Body of pancreas (tissue), 4 donors: ENCODE data around the gene TENM4. TPM values are rescaled to one million over a fixed set of nuclear protein-coding genes. Genes with fewer than 3 reads are reported as not detected.

ENCODE experiments used
- ATAC-seq: fragments of 150-250 bp; one replicate; pipeline ENCODE4 v1.9.1; 2016
- DNase-seq, 4 donors: peaks; one replicate each; pipeline ENCODE4 v3.0.0-alpha.2; 2019
- H3K27ac ChIP-seq, 4 donors: fragments of 200-600 bp; sonication (generic); 1 replicate in 3 of 4; 2 replicates in 1 of 4; pipeline versions ENCODE4 v1.5.1 to v1.6.1; 2016 to 2019; ENCODE audit warnings: mild to moderate bottlenecking in 1 of 4, mixed read lengths in 1 of 4, moderate library complexity in 1 of 4
- H3K27me3 ChIP-seq, 2 donors: fragments of 200-600 bp; sonication (generic); one replicate each; pipeline ENCODE4 v1.6.0; 2016; ENCODE audit warnings: mild to moderate bottlenecking in 1 of 2
- H3K36me3 ChIP-seq, 2 donors: fragments of 200-600 bp; sonication (generic); replicated peaks in 1 of 2; 2 replicates each; pipeline ENCODE4 v1.5.1; 2016; ENCODE audit warnings: low read depth in 2 of 2; ENCODE audit not compliant: insufficient read depth in 1 of 2
- H3K4me1 ChIP-seq: fragments of 200-600 bp; sonication (generic); one replicate; pipeline ENCODE4 v1.6.0; 2016
- H3K4me3 ChIP-seq, 2 donors: fragments of 200-600 bp; sonication (generic); 1 replicate in 1 of 2; 2 replicates in 1 of 2; pipeline ENCODE4 v1.5.1; 2016 to 2019
- H3K9me3 ChIP-seq, 3 donors: fragments of 200-600 bp; sonication (generic); 1 replicate in 2 of 3; 2 replicates in 1 of 3; pipeline ENCODE4 v1.5.1; 2016
- CTCF ChIP-seq, 7 experiments: fragments of 450-650 bp in 4 of 7; fragments of 200-600 bp in 3 of 7; sonication (generic) in 3 of 7; IDR thresholded peaks; one replicate each; pipeline ENCODE4 v1.5.1; 2016 to 2019; ENCODE audit warnings: antibody characterized with exemption in 7 of 7
- POLR2A ChIP-seq, 3 donors: fragments of 450-650 bp; IDR thresholded peaks; one replicate each; pipeline ENCODE4 v1.6.1; 2016; ENCODE audit warnings: antibody characterized with exemption in 3 of 3, mild to moderate bottlenecking in 2 of 3
- WGBS, 2 donors: methylation state at CpG; one replicate each; pipeline ENCODE4 v1.1.5; 2017; 5-methylcytosine and 5-hydroxymethylcytosine counted together
- intact Hi-C: fragments of 100-400 bp; cut with DNase I; formaldehyde crosslinking; loops from one replicate; pipeline ENCODE4 v1.15.1; 2023
- total RNA-seq, 2 donors: library from RNA; depleted of rRNA; stranded (reverse); fragments of >200 nt; gene quantifications; one replicate each; pipeline ENCODE4 v1.1.0, GENCODE V29; 2016

Gene TENM4
- total RNA-seq, 2 donors from 2014 or later = 0.78 to 6.6 TPM

GRCh38 chr11:79108851-79109250 lies 332.0 kb downstream of the TENM4 start:
- no peaks in the 10 kb centered on the region for H3K27me3 ChIP-seq
- H3K27ac ChIP-seq = no peak overlapping the region
- ATAC-seq = no peak
- no peaks in the 10 kb centered on the region for H3K9me3 ChIP-seq
- WGBS, 2 donors = 73 to 84% methylated on average over 7 of the region's 7 CpGs
- intact Hi-C loops = no loop called here
- H3K4me1 ChIP-seq = no peaks in the 10 kb centered on the region
- H3K36me3 ChIP-seq = no peaks in the 10 kb centered on the region
- no peak for DNase-seq
- no peak for TF ChIP-seq CTCF (IDR thresholded peaks at IDR 0.05)
- TF ChIP-seq POLR2A (IDR thresholded peaks at IDR 0.05) = no peak
- H3K4me3 ChIP-seq = no peak overlapping the region

GRCh38 chr11:79102840-79103239 lies 338.0 kb downstream of the TENM4 start:
- no peak for DNase-seq
- intact Hi-C loops = no loop called here
- TF ChIP-seq POLR2A (IDR thresholded peaks at IDR 0.05) (no peak), CTCF (IDR thresholded peaks at IDR 0.05) (no peak)
- H3K9me3 ChIP-seq = no peaks in the 10 kb centered on the region
- no peak for ATAC-seq
- no peaks in the 10 kb centered on the region for H3K27me3 ChIP-seq
- peaks cover 14% of the 10 kb centered on the region for H3K4me1 ChIP-seq
- H3K36me3 ChIP-seq = no peaks in the 10 kb centered on the region
- WGBS, 2 donors = 75 to 79% methylated on average over 4 of the region's 4 CpGs
- H3K27ac ChIP-seq = no peak overlapping the region
- H3K4me3 ChIP-seq = no peak overlapping the region

- Histone ChIP-seq H3K36me3 (no peaks in the 10 kb centered on the region), H3K9me3 (no peaks in the 10 kb centered on the region), H3K4me1 (peaks cover 14% of the 10 kb centered on the region), H3K27ac (peak overlapping the region in 1 of 4 donors; percentile 31), H3K27me3 (no peaks in the 10 kb centered on the region), H3K4me3 (no peak overlapping the region)
- ATAC-seq (peak; percentile 70), DNase-seq (peak; percentile 20 to 59 (median 51))
- TF ChIP-seq POLR2A (IDR thresholded peaks at IDR 0.05) = no peak
- TF ChIP-seq CTCF (IDR thresholded peaks at IDR 0.05) = no peak
- intact Hi-C loops = no loop called here
- 7 to 27% methylated on average over 2 of the region's 2 CpGs for WGBS, 2 donors
Observed at GRCh38 chr11:79101656-79102055, 339.2 kb downstream of the TENM4 start.

- Histone ChIP-seq H3K4me1 (peaks cover 14% of the 10 kb centered on the region), H3K27me3 (no peaks in the 10 kb centered on the region), H3K27ac (no peak overlapping the region), H3K9me3 (no peaks in the 10 kb centered on the region), H3K36me3 (no peaks in the 10 kb centered on the region), H3K4me3 (no peak overlapping the region)
- peak; percentile 52 to 78 (median 64) for TF ChIP-seq CTCF (IDR thresholded peaks at IDR 0.05)
- TF ChIP-seq POLR2A (IDR thresholded peaks at IDR 0.05) = no peak
- DNase-seq (peak; percentile 30 to 55 (median 46)), ATAC-seq (peak; percentile 67)
- intact Hi-C loops = no loop called here
- WGBS, 2 donors = 26 to 42% methylated on average over 9 of the region's 9 CpGs
Observed at GRCh38 chr11:79100093-79100910, 340.5 kb downstream of the TENM4 start.

- Histone ChIP-seq H3K27me3 (no peaks in the 10 kb centered on the region), H3K4me1 (peaks cover 14% of the 10 kb centered on the region), H3K27ac (no peak overlapping the region), H3K4me3 (no peak overlapping the region), H3K9me3 (no peaks in the 10 kb centered on the region), H3K36me3 (no peaks in the 10 kb centered on the region)
- WGBS, 2 donors = 27 to 40% methylated on average over 1 to 2 of the region's 2 CpGs
- ATAC-seq (no peak), DNase-seq (no peak)
- intact Hi-C loops = no loop called here
- TF ChIP-seq CTCF (IDR thresholded peaks at IDR 0.05) (no peak), POLR2A (IDR thresholded peaks at IDR 0.05) (no peak)
Observed at GRCh38 chr11:79098146-79098545, 342.7 kb downstream of the TENM4 start.
